HG02678 (cell line): Measurements from ENCODE around the gene TOMM20L.
"Not testable (repeated sequence)": the region's sequence is repeated elsewhere in the genome, so short reads cannot be mapped to it uniquely, and the experiment has no call there.

Experiments
- ATAC-seq: cut with Tn5 transposase; IDR thresholded peaks from one replicate; pipeline ENCODE4 v1.9.1; 2021; ENCODE audit warnings: mild to moderate bottlenecking, moderate library complexity; ENCODE audit not compliant: unreplicated experiment

Gene TOMM20L

DNA sequence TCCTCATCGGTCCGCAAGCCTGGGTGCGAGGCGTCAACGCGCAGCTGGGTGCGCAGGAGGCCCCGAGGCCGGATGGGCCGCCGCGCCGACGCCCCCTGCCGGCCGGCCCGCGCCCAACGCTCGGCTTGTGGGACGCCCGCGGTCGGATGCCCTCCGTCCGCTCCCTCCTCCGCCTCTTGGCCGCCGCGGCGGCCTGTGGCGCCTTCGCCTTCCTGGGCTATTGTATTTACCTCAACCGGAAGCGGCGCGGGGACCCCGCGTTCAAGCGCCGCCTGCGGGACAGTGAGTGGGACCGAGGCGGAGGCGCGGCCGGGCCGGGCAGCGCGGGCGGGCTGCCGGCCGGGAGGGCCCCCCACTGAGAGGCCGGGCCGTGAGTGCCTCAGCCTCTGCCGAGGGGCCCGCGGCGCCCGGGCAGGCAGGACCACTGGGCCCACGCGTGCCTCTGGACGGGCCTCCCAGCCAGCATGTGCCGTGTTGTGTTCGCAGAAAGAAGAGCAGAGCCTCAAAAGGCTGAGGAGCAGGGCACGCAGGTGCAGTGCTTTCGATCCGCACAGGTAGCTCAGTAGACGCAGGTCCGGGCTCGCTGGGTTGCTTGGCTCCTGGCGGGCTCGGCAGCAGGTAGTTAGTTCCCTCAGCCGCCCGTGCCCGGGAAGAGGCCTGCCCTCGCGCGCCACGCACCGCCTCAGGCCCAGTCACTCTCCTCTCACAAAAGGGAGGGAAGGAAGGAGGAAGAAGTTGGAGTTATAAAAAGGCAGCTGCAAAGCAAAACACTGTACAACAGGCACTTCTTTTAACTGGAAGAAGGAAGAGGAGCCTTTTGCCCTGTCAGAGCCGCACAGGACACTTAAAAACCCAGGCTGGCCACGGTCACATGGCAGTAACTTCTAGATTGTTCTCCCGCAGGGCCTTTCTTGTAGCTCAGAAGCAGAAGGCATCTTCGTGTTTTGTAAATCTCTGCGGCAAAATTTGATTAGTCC, at the start of gene TOMM20L:
Gene TOMM20L, plus strand, starts transcription at position 119 of the 977 bp plus-strand sequence. Its CDS starts 28 bp downstream, at position 147.
- peak; percentile 94 for ATAC-seq

DNA sequence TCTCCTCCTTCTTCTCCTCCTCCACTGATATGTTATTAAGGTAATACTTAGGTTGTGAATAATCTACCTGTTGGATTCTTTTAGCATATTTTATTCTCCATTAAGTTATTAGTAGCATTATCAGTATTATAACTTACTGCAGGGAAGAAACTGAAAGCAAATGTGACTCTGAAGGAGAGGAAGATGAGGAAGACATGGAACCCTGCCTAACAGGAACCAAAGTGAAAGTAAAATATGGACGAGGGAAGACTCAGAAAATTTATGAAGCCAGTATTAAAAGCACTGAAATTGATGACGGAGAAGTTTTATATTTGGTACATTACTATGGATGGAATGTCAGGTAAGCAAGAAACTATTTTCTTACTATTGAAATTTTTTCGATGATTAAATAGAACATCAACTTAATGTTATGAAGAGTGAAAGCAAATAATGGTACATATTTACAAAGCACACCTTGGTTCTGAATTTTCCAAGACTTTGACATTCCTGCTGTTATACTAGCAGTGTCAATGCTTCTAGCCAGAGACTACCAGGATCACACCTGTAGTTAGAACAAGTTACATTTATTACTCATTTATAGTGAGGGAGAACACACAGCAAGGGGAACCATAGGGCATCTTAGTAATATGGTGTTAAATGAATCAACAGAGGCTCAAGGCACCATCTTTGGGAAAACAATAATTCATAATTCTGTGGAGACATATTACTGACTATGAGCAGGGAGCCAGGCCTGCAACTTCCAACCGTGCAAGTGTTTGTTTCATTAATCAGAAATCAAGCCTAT, 42.0 kb upstream of the TOMM20L start:
- ATAC-seq: no peak

DNA sequence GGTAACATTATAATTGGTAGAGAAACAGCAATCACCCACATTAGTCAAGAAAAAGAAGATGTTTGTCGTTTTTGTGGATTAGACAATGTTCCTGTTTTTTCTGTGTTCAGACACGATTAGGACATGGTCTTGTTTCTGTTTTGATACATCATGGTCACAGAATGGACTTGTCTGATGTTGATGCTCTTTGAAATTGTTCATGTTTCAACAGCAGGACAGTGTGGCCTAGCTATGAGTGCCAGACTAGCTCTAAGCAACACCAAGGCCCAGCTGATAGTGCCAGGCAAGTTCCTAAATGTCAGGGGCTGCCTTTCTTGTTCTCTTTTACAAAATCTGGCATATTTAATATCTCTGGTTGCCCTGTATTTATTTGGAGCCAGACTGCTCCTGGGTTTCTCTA, 40.9 kb upstream of the TOMM20L start:
- ATAC-seq: no peak

DNA sequence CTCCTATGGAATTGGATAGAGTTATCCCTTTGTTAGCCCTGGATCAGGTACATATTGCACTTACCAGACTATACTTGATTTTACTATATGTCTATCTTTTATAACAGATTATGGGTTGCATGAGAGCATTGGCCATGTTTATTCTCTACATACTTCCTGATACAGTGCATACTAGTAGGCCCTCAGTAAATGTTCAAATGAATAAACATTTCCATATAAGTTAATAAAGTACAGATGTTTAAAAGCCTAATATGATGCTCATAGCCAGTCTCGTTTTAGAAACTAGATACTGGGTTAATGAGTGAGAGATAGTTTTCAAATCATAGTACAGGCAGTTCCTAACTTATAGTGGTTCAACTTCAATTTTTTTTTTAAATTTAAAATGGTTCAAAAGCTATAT, 39.5 kb upstream of the TOMM20L start:
- ATAC-seq: no peak

DNA sequence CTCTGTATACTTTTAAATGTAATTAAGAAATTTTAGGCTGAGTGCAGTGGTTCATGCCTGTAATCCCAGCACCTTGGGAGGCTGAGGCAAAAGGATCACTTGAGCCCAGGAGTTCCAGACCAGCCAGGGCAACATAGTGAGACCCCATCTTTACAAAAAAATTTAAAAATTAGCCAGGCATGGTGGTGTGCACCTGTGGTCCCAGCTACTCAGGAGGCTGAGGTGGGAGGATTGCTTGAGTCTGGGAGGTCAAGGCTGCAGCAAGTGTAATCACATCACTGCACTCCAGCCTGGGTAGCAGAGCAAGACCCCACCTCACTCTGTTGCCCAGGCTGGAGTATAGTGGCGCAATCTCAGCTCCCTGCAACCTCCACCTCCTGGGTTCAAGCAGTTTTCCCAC, 33.5 kb upstream of the TOMM20L start:
- ATAC-seq: not testable (repeated sequence)

DNA sequence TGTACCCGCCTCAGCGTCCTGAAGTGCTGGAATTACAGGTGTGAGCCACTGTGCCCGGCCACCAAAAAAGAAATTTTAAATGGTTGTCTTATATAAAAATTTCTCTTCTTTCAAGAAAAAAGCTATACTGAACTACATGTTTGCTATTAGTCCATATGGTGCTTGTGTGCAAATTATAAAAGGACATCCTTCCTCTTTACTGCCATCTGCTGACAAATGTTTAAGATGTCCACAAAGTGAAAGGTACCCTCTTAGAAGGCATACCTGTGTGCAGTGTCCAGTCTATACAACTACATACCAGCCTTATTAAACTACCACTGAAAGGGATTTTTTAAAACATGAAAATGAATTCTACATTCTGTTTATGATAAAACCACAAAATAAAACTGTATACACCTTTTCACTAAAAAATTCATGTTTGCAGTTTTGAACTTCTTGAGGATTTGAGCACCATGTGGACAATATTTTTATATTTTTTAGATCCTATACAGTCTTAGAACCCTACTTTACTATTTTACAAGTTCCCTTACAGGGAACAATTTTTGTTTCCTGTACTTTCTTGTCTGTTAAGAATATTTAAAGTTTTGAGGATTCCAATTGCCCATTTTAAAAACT, 32.8 kb upstream of the TOMM20L start:
- ATAC-seq: no peak

DNA sequence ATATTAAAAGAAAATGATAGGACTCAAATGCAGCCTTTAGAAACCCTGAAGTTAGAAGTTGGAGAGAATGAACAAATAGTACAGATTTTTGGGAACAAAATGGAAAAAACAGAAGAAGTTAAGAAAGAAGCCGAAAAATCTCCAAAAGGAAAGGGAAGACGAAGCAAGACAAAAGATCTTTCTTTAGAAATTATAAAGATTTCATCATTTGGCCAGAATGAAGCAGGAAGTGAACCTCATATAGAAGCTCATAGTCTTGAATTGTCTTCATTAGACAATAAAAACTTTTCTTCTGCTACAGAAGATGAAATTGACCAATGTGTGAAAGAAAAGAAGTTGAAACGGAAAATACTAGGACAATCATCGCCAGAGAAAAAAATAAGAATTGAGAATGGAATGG, 31.4 kb upstream of the TOMM20L start:
- ATAC-seq: no peak

DNA sequence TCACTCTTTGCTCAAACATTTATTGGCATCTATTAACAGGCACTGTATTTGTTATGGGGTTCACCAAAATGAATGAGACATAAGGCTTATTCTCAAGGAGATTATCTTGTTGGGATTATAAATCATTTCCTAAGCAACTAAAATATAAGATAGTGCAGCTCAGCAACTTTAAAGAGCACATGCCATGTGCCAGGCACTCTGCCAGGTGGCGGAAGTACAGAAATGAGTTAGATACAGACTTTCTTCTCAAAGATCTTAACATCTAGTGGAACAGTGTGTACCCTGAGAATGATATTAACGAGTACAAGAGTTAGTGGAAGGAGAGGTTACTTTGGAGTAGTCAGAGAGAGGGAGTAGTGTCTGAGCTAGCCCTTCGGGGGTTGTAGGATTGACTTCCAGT, 28.4 kb upstream of the TOMM20L start:
- no peak for ATAC-seq

DNA sequence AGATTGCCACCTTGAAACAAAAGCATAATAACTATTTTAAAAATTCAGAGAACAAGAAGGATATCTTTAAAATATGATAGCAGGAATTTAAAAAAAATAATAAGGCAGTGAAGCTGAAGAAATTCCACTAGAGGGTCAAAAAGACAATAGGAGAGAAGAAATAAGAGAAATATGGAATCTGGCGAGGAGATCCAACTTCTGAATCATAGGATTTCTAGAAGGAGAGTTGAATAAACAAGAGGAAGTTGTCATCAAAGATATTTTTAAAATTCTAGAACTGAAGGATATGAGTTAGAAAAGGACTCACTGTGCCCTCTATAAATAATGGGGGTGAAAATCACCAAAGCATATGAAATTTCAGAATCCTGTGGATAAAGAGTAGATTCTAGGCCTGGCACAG, 26.8 kb upstream of the TOMM20L start:
- ATAC-seq: no peak

DNA sequence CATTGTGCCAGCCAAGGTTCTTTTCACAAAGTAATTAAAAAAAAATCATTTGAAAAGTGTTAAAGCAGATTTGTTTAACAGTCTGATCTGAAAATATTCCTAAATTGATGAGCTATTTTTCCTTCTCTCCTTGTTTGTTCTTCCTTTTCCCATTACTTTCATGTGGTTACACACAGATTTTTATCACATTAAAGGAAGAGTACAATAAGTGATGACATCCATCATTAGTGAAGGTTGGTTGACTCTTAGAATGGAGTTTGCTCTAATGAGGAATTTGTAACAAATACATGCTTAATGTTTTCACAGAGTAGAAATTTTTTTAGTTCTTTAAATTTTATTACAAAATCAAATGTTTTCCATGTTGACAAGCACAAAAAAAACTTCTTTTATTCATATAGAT, 18.9 kb upstream of the TOMM20L start:
- ATAC-seq: no peak

DNA sequence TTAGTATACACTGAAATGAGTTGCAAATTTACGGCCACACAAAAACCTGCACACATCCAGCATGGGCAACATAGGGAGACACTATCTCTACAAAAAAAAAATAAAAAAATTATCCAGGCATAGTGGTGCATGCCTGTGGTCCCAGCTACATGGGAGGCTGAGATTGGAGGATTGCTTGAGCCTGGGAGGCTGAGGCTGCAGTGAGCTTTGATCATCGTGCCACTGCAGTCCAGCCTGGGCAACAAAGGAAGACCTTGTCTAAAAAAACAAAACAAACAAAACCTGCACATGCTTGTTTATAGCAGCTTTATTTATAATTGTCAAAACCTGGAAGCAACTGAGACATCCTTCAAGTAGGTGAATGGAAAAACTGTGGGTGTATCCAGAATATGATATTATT, 4.9 kb upstream of the TOMM20L start:
- ATAC-seq: no peak

DNA sequence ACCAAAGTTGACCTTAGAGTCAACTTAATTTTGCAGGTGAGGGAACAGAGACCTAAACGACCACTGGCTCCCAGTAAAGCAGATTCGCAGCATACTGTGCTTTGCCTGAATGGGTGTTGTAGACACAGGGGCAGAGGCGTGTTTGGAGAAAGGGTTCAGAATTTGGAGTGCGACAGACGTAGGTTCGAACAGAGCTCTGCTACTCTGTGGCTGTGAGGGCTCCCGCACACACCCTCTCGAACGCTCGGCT, 243 bp upstream of the TOMM20L start:
- ATAC-seq: no peak

DNA sequence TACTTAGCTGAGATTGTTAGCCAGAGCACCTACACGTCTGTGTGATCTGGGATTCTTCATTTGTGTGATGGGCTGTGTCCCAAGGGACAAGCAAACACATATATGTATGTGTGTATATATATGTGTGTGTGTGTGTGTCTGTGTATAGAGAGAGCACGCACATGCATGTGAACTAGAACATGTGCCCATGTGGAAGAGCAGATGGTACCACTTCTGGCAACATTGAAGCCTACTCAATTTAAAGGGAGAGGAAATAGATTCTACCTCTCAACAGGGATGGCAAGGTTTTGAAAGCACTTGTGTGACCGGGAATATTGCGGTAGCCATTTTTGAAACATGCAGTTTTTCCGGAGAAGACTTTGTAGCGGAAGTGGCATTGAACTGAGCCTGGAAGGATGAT, 1.4 kb downstream of the TOMM20L start:
- ATAC-seq: no peak

DNA sequence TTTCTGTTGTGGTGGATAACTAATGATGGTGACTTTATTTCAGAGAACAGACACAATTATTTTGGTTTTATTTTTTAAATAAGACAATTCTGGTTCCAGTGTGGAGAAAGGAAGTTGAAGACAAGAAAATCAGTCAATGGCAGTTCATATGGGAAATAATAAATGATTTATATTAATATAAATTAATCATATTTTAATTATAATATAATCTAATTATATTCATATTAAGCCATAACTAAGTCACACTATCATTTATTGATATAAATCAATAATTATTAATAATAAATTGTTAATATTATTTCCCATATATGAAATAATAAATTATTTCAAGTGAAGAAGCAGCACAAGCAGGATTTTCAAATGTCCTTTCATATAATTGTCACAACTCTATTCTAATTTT, 2.8 kb downstream of the TOMM20L start:
- ATAC-seq: no peak

DNA sequence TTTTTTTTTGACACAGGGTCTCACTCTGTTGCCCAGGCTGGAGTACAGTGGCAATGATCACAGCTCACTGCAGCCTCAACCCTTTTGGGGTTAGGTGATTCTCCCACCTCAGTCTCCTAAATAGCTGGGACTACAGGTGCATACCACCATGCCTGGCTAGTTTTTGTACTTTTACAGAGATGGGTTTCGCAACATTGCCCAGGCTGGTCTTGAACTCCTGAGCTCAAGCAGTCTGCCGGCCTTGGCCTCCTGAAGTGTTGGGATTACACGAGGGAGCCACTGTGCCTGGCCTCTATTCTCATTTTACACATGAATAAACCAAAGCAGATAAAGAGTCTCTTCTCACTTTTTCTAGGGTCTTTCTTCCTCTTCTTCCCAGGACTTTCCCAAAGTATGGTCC, 3.2 kb downstream of the TOMM20L start:
- no peak for ATAC-seq

DNA sequence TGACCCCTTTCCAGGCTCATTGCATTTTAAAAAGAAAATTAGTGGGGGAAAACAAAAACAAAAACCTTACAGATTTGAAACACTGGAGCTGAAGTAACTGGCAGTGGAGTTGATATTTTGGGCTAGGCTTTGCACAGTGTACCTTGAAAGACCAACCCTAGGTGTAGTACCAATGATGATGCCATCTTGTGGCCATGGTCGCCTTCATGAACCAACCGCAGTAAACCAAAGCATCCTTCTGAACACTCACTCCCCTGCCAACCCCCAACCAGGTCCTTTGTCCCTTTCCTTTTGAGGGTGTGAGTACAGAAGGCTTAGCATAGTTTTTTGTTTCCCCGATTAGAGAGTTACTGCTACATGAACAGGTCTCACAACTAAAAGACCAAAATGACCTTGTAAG, 5.9 kb downstream of the TOMM20L start:
- no peak for ATAC-seq

DNA sequence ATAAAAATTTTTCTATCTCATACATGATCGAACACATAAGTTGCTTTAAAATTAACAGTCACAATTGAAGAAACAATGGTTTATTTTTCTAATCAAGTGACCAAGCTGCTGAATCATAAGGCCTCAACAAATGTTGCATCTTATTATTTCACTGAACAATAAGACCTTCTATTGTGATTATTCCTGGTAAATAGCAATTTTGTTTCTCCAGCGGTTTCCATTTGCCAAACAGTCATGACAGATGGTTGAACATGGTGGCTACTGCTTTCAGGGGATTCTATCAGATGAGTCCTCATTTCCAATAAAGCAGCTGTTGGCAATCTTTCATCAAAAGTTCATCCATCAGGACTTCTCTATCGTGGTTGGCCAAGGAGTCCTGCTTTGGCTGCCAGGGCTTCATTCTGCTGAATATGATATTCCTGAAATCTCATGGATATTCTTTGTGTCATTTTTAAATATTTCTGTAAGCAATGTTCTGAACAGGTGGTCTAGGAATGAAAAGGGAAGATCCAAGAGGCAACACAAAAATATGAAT, 13.0 kb downstream of the TOMM20L start:
- no peak for ATAC-seq

DNA sequence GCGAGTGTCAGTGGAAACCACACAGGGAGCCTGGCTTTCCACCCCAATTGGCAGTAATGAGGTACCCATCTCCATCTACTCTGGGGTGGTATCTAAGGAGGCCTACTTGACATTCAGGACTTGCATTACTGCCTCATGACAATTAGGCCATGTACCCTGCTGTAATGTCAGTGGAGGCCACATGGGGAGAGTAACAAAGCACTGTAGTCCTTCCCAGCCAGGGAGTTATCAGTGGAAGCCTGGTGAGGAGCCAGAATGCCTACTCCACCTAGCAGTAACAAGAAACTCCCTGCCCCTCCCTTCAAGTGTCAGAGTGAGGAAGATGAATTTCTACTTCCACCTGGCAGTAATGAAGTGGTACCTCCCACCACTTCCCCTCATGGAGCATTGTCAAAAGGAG, 19.1 kb downstream of the TOMM20L start:
- no peak for ATAC-seq

DNA sequence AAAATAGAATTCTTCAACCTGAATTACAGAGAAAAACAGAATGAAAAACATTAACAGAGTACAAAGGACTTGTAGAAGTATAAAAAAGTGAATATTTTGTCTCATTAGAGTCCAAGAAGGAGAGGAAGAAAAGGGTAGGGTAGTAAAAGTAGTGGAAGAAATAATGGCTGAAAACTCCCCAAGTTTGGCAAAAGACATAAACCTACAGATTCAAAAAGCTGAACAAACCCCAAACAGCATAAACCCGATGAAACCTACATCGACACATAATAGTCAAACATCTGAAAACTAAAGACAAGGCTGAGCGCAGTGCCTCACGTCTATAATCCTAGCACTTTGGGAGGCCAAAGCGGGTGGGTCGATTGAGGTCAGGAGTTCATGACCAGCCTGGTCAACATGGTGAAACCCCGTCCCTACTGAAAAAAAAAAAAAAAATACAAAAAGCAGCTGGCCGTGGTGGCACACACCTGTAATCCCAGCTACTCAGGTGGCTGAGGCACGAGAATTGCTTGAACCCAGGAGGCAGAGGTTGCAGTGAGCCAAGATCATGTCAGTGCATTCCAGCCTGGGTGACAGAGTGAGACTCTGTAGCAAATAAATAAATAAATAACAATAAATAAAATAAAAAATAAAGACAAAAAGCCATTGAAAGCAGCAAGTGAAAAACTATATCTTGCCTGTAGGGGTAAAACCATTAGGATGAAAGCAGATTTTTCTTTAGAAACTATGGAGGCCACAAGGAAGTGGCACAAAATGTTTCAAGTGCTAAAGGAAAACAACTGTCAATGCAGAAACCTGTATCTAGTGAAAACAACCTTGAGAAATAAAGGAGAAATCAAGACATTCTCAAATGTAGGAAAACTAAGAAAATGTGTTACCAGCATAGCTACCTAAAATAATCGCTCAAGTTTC, 20.2 kb downstream of the TOMM20L start:
- no peak for ATAC-seq

DNA sequence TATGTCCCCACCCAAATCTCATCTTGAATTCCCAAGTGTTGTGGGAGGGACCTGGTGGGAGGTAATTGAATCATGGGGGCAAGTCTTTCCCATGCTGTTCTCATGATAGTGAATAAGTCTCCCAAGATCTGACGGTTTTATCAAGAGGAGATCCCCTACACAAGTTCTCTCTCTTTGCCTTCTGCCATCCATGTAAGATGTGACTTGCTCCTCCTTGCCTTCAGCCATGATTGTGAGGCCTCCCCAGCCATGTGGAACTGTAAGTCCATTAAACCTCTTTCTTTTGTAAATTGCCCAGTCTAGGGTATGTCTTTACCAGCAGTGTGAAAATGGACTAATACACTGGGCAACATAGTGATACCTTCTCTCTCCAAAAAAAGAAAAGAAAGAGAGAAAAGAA, 21.2 kb downstream of the TOMM20L start:
- ATAC-seq: not testable (repeated sequence)
